Occipital lobe (tissue), 2 donors: Measurements from ENCODE around the gene COG5. TPM values are rescaled to one million over a fixed set of nuclear protein-coding genes. Genes with fewer than 3 reads are reported as not detected.

Source experiments
- DNase-seq: peaks from one replicate; lab custom pipeline; 2025; lab: John Stamatoyannopoulos, UW
- total RNA-seq: library from RNA; depleted of rRNA; stranded (reverse); fragments of >200 nt; gene quantifications from one replicate; pipeline ENCODE4 v1.2.3, GENCODE V29; 2014

COG5 gene
- total RNA-seq, 1 donor from 2014 or later: 46.2 TPM

DNA sequence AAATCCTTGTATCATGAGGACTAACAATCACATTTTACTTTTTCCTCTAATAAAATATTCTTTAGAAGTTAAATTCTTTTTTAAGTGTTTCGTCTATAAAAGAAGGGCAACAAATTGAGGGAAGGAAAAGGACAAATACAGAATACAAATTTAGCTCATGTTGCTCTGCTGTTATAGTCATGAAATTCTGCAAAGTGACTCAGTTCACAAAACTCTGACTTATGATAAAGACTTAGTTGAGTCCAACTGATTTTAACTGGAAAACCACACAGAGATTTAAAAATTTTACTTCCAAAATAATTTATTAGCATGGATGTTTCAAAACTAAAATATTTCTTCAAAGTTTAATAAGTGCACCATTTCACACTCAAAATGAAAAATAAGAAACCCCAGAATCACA lies 168.9 kb downstream of the COG5 start:
- DNase-seq: no peak

DNA sequence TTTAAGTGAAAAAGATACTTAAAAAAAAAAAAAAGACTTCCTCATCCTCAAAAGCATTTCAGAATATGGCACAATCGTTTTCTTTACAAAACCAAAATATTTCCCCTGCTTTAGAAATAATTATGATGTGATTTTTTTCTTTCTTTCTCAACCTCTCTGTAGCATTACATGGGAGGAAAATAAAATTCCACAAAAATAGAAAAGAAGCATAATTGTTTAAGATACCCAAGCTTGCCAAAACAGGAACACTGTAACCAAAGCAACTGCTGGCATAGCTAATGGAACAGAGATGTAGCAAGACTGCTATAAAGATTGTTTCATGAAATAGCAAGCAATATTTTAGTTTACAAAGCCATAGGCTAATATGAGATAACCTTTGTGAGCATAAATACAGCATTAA lies 169.4 kb downstream of the COG5 start:
- no peak for DNase-seq

DNA sequence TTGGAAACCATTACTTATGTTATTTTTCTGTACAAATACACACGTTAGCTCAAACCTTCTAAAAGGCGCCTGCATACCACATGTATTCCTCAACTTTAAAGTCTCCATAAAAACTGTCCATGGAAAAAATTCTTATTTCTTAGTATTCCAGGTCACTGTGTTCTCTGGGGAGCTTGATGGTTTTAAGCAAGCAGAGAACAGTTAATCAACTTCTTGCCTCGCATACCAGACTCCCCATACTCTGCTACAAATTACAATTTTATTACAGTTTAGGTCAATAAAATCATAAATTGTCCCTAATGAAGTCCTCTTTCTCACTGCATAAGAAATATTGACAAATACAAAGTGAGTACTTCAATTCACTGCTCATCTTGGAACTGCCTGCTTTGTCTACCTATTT lies 170.9 kb downstream of the COG5 start:
- no peak for DNase-seq

DNA sequence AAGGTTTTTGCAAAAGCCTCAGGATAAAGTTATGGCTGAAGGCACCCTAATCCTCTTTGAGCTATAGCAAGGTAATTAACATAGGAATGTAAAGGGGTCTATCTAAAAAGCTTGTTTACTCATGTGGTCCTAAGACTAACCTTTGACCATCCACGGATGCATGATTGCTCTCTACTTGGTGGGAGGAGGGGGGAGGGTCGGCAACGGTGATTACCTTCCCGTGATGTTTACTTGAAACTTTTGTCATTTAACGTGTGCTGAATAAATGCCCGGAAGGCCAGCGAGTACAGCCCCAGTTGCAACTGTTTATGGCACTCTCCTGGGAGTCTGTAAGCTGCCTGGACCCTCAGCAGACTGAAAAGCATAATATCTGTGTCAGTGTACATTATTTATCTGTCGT lies 172.8 kb downstream of the COG5 start:
- DNase-seq: no peak

- DNase-seq: no peak
These were observed 175.1 kb downstream of the COG5 start for GRCh38 chr7:107388604-107389003.

DNA sequence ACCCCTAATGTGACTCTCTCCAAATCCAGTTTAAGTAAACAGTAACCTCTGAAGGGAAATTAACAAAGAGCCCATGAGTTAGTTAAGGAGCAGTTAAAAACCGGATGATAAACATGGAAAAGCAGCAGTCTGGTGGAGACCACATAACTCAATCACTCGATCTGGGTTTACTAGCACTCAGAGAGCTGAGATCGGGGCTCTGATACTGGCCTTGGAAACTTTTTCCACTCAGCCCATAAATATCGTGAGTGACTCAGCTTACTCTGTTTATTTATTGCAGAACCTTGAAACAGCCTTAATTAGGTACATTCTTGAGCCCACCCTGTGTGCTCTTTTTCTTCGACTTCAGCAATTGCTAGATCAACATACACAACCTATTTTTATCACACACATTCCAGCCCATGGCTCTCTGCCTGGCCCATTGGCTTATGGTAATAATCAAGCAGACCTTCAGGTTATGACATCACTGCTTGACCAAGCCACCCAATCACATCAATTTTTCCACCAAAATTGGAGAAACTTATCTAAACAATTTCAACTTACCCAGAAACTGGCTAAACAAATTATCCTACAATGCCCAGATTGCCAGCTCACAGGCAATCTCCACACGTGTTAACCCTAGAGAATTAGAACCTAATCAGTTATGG lies 176.0 kb downstream of the COG5 start:
- no peak for DNase-seq

GRCh38 chr7:107387128-107387527 lies 176.6 kb downstream of the COG5 start:
- no peak for DNase-seq

- no peak for DNase-seq
These were observed 177.1 kb downstream of the COG5 start for GRCh38 chr7:107386548-107387102.

DNA sequence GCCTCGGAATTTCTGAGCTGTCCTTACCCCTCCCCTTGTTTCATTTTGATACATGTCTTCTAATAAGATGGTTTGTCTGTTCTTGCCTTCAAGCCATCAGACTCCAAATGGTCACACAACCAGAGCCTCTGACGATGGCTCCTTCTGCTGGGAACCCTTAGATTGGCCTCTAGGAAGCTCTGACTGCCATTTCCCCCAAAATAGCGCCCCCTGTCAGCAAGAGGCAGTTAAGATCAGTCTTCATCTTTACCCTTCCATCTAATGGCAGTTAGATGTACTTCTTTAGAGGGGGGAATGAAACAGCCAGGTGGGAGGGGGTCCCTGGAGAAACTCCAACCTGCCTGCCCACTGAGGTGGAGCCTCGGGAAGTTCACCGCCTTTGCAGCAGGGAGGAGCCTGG lies 179.7 kb downstream of the COG5 start:
- DNase-seq: no peak

- no peak for DNase-seq
These were observed 180.5 kb downstream of the COG5 start for GRCh38 chr7:107383203-107383602.

DNA sequence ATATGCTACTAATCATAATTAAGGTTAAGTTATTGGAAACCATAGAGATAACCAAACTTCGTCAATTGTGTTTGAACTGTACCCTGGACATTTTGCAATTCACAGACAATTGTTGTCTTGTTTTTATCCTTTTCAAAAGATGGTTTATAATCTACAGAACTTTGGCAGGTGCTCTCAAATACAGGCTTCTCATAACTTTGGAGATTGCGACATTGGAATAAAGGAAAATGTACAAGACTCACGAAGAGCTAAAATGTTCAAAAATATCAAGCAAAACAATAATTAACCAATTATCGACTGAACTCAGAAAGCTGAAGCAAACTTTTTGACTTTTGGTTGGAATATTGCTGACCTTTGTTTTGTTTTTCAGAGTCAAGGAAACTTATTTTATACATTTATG lies 182.3 kb downstream of the COG5 start:
- DNase-seq: no peak

GRCh38 chr7:107373354-107373753 lies 190.4 kb downstream of the COG5 start:
- no peak for DNase-seq

- DNase-seq: no peak
These were observed 191.4 kb downstream of the COG5 start for GRCh38 chr7:107372298-107372697.

DNA sequence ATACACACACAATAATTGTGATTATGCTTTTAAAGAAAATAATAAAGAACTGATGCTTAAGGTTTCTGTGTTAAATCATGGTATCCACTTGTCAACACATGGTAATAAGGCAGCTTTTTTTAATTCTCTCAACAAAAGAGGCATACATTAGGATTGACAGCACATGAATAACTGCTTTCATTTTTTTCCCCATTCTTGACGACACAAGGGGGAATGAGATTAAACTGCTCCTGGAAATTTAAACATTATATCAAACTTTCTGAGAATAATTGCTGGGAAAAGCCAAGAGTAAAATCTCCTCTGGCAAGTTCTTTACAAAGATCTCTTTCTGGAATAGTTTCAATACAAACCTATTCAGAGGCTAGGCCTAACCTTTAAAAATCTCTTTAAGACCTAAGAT lies 192.9 kb downstream of the COG5 start:
- DNase-seq: no peak

DNA sequence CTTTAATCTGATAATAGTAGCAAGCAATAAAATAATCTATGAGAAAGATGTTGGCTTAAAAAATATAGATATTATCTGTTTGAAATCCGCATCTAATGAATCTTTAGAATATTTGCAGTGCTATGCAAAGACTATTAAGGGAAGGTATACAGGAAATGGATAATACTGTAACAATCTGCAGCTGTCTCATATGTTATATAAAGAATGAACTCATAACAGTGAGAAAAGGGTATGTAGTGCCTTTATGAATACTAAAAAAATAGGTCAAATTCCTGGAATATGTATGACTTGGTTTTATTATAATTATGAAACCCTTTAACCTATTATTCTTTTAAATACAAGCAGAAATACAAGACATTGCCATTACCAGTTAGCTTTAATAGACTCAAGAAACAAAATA lies 198.9 kb downstream of the COG5 start:
- no peak for DNase-seq

DNA sequence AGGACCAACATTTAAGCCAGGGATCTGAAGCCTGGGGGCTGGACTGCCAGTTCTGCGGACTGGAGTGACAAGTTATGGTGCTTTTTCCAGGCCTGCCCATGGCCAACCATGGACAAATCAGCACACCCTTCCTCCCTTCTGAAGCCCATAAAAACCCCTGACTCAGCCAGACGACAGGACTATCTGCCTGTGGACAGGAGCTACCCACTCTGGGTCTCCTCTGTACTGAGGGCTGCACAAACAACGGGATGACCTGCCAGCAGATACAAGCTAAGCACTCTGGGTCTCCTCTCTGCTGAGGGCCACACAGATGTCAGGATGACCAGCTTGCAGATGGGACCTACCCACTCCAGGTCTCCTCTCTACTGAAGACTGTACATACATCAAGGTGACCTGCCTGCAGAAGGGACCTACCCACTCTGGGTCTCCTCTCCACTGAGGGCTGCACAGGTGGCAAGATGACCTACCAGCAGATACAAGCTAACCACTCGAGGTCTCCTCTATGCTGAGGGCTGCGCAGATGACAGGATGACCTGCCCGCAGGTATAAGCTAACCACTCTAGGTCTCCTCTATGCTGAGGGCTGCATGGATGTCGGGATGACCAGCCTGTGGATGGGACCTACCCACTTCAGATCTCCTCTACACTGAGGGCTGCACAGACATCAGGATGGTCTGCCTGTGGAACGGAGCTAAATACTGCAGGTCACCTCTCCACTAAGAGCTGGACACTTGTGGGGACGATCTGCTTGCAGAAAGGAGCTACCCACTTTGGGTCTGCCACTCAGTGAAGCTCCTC lies 204.0 kb downstream of the COG5 start:
- DNase-seq: no peak

DNA sequence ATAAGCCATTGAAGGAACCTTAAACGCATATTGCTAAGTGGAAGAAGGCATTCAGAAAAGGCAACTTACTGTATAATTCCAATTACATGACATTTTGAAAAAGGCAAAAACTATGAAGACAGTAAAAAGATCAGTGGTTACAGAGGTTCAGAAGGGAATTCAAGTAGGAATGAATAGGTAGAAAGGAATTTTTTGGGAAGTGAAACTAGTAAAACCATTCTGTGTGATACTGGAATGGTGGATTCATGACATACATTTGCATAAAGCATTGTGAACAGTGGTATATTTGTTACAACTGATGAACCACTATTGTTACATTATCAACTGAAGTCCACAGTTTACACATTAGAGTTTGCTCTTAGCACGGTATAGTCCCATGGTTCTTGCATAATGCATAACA lies 208.1 kb downstream of the COG5 start:
- DNase-seq: no peak

GRCh38 chr7:107354640-107355039 lies 209.1 kb downstream of the COG5 start:
- no peak for DNase-seq

DNA sequence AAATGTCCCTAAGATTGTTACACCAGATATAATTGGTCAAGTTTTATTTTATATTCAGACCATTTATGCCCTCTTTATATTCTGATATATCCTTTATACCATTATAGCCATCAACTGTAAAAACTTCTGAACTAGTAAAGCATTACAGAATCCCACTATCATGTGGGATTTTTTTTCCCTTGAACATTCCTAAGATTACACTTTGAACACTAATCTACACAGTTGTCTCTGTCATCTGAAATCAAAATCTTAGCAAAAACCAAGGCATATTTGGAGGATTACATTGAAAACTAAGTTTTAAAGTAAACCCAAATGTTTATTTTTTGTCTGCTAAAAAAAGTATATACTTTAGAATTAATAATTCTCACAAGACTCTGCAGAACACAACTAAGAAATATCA lies 210.0 kb downstream of the COG5 start:
- no peak for DNase-seq

DNA sequence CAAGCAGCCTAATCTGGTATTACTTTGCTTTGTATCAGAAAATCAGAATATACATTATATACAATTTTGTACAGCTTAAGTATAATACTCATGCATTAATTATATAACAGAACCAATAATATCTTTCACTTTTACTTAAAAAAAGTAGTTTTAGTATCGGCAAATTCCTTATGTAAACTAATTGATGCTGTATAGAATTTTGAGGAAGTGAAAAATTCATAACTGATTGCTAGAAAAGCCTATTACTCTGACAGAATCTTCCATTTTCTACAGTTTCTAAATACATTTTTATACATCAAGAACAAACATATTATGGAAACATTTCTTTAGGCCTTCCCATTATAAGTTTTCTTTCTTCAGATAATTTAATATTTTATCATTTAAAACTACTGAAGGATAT lies 217.8 kb downstream of the COG5 start:
- DNase-seq: no peak

- DNase-seq: no peak
These were observed 218.9 kb downstream of the COG5 start for GRCh38 chr7:107344799-107345198.

DNA sequence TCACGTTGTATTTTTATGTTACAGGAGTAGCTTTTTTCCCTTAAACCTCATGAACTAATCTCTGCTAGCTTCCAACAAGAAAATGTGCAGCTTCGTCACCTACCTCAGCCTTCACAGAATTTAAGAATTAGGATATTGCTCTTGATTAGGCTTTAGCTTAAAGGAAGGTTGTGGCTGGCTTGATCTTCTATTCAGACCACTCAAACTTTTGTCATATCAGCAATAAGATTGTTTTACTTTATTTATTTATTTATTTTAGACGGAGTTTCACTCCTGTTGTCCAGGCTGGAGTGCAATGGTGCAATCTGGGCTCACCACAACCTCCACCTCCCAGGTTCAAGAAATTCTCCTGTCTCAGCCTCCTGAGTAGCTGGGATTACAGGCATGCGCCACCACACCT lies 219.4 kb downstream of the COG5 start:
- no peak for DNase-seq

DNA sequence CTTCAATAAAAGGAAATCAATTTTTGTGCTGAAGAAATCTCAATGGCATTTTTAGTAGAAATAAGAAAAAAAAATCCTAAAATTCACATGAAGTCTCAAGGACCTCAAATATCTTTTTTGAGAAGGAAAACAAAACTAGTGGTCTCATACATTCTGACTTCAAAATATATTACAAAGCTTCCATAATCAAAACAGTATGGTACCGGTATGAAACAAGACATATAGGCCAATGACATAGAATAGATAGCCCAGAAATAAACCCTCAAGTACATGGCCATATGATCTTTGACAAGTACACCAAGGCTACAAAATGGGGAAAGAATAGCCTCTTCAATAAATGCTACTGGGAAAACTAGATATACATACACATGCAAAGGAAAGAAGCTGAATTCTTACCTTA lies 225.6 kb downstream of the COG5 start:
- DNase-seq: no peak
